ENCODE data around the gene TNNC1. TPM values are rescaled to one million over a fixed set of nuclear protein-coding genes. Genes with fewer than 3 reads are reported as not detected.

Gene TNNC1
- total and polyA plus RNA-seq, 2 of the 13 experiments (the other 11 are each of a cell fraction or from before 2014, with no cell fraction given) = 11.8 to 36.4 TPM

DNA sequence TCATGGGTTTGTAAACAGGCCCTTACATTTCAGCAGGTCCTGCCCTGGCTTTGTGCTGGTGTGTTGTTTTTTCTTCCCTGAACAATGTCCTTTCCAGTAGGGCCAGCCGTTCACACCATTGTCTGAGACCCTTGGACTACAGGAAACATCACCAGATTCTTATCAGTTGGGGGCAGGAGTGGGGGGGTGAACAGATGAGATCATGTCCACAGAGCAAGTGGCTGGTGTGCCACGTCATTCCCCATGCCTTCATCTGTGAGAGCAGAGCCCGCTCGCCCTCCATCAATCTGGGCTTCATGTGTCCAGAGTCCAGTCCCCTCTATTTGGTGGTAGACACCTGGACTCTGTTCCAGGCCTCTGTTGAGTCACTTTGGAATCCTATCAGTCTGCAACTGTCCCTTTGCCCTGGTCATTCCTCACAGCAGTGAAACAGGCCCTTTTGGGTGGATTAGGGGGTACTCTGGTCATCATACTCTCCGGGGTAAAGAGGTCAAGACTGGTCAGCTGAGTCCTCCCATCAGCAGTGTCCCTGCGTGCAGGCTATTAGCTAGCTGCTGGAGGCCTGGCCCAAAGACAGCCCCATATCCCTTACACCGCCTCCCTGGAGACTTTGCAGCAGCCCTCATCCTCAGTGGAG, 23.9 kb downstream of the TNNC1 start (continued):
- TF ChIP-seq IRF2 (CRISPR knock-in tag; IDR thresholded peaks at IDR 0.05) = peak; percentile 72
- TF ChIP-seq, protein P1, sequence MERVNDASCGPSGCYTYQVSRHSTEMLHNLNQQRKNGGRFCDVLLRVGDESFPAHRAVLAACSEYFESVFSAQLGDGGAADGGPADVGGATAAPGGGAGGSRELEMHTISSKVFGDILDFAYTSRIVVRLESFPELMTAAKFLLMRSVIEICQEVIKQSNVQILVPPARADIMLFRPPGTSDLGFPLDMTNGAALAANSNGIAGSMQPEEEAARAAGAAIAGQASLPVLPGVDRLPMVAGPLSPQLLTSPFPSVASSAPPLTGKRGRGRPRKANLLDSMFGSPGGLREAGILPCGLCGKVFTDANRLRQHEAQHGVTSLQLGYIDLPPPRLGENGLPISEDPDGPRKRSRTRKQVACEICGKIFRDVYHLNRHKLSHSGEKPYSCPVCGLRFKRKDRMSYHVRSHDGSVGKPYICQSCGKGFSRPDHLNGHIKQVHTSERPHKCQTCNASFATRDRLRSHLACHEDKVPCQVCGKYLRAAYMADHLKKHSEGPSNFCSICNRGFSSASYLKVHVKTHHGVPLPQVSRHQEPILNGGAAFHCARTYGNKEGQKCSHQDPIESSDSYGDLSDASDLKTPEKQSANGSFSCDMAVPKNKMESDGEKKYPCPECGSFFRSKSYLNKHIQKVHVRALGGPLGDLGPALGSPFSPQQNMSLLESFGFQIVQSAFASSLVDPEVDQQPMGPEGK (CRISPR knock-in tag; IDR thresholded peaks at IDR 0.05) = peak; percentile 93
- peak; percentile 58; the same call in 1 of the 2 replicates for TF ChIP-seq PPARG (CRISPR knock-in tag; conservative IDR thresholded peaks at IDR 0.05)
- peak; percentile 45; the same call in 1 of the 2 replicates for TF ChIP-seq KLF6 (CRISPR knock-in tag; IDR thresholded peaks at IDR 0.05)
- TF ChIP-seq FOXJ3 (CRISPR knock-in tag; IDR thresholded peaks at IDR 0.05; ENCODE audit: borderline replicate concordance) = peak; percentile 38; the same call in 1 of the 2 replicates
- TF ChIP-seq ZNF136 (CRISPR knock-in tag; IDR thresholded peaks at IDR 0.05; ENCODE audit: low read depth) = 0 out of 2 replicates have a peak, but pooled peaks have one; percentile 69
- TF ChIP-seq, protein P2, sequence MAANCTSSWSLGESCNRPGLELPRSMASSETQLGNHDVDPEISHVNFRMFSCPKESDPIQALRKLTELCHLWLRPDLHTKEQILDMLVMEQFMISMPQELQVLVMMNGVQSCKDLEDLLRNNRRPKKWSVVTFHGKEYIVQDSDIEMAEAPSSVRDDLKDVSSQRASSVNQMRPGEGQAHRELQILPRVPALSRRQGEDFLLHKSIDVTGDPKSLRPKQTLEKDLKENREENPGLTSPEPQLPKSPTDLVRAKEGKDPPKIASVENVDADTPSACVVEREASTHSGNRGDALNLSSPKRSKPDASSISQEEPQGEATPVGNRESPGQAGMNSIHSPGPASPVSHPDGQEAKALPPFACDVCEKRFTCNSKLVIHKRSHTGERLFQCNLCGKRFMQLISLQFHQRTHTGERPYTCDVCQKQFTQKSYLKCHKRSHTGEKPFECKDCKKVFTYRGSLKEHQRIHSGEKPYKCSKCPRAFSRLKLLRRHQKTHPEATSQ (CRISPR knock-in tag; IDR thresholded peaks at IDR 0.05; ENCODE audit: borderline replicate concordance) = no peak
- TF ChIP-seq UBTF (CRISPR knock-in tag; IDR thresholded peaks at IDR 0.05) = peak; percentile 53; the same call in 1 of the 2 replicates
- peak; percentile 66; the same call in 1 of the 2 replicates for TF ChIP-seq ZNF691 (CRISPR knock-in tag; IDR thresholded peaks at IDR 0.05; ENCODE audit: borderline replicate concordance, low read depth)
- TF ChIP-seq ZNF446 (CRISPR knock-in tag; IDR thresholded peaks at IDR 0.05) = no peak
- 0 out of 2 replicates have a peak, but pooled peaks have one; percentile 65 for TF ChIP-seq FOXO1 (CRISPR knock-in tag; IDR thresholded peaks at IDR 0.05)
- TF ChIP-seq ARNTL (CRISPR knock-in tag; IDR thresholded peaks at IDR 0.05) = peak; percentile 62
- 0 out of 2 replicates have a peak, but pooled peaks have one; percentile 15 for TF ChIP-seq AKAP8 (CRISPR knock-in tag; IDR thresholded peaks at IDR 0.05)
- TF ChIP-seq ZMYM3 (CRISPR knock-in tag; IDR thresholded peaks at IDR 0.05) = peak; percentile 43; the same call in 1 of the 2 replicates
- peak; percentile 17 for TF ChIP-seq NFYC (CRISPR knock-in tag; IDR thresholded peaks at IDR 0.05)
- TF ChIP-seq KMT2B (CRISPR knock-in tag; IDR thresholded peaks at IDR 0.05) = peak; percentile 63; the same call in 1 of the 2 replicates
- peak; percentile 86 for TF ChIP-seq MLX (CRISPR knock-in tag; IDR thresholded peaks at IDR 0.05)
- peak; percentile 92 for TF ChIP-seq ATF7 (IDR thresholded peaks at IDR 0.05)
- peak; percentile 98 for TF ChIP-seq ATF7 (CRISPR knock-in tag; IDR thresholded peaks at IDR 0.05)
- TF ChIP-seq ZNF274 (CRISPR knock-in tag; IDR thresholded peaks at IDR 0.05) = no peak
- TF ChIP-seq HNF4A (CRISPR knock-in tag; IDR thresholded peaks at IDR 0.05) = peak; percentile 89

All from HepG2 (cell line).